Transverse colon (tissue), 4 donors: ENCODE measurements around the gene ARF1. TPM values are rescaled to one million over a fixed set of nuclear protein-coding genes. Genes with fewer than 3 reads are reported as not detected.

ENCODE experiments used
- DNase-seq: peaks from one replicate; pipeline ENCODE4 v3.0.0-alpha.2; 2019
- H3K27ac ChIP-seq, 4 donors: fragments of 200-600 bp; sonication (generic); 2 replicates each; pipeline ENCODE4 v1.5.1; 2016 to 2018; ENCODE audit warnings: inconsistent platforms in 4 of 4
- H3K27me3 ChIP-seq: fragments of 200-600 bp; sonication (generic); 2 replicates; pipeline ENCODE4 v1.5.1; 2017; ENCODE audit warnings: inconsistent platforms
- H3K36me3 ChIP-seq, 4 donors: fragments of 200-600 bp; sonication (generic); 2 replicates each; pipeline ENCODE4 v1.5.1; 2017 to 2019; ENCODE audit warnings: inconsistent platforms in 4 of 4
- H3K4me1 ChIP-seq, 4 donors: fragments of 200-600 bp; sonication (generic); 2 replicates each; pipeline ENCODE4 v1.5.1; 2017 to 2020; ENCODE audit warnings: inconsistent platforms in 4 of 4
- H3K4me3 ChIP-seq, 4 donors: fragments of 200-600 bp; sonication (generic); 1 replicate in 1 of 4; 2 replicates in 3 of 4; pipeline versions ENCODE4 v1.5.1 to v1.6.1; 2017 to 2019; ENCODE audit warnings: inconsistent platforms in 4 of 4
- H3K9me3 ChIP-seq, 2 donors: fragments of 200-600 bp; sonication (generic); 2 replicates each; pipeline ENCODE4 v1.5.1; 2017 to 2019; ENCODE audit warnings: inconsistent platforms in 2 of 2
- CTCF ChIP-seq, 5 experiments: fragments of 200-600 bp in 3 of 5; fragments of 450-650 bp in 2 of 5; sonication (generic) in 3 of 5; IDR thresholded peaks; 1 replicate in 2 of 5; 2 replicates in 3 of 5; pipeline ENCODE4 v1.5.1; 2016 to 2017; ENCODE audit warnings: antibody characterized with exemption in 5 of 5, inconsistent platforms in 3 of 5, mild to moderate bottlenecking in 2 of 5, moderate library complexity in 1 of 5
- EP300 ChIP-seq: sonication (generic); formaldehyde crosslinking; IDR thresholded peaks from one replicate; pipeline ENCODE4 v1.6.1; 2017; ENCODE audit warnings: antibody characterized with exemption, low read depth
- POLR2A ChIP-seq: fragments of 450-650 bp; IDR thresholded peaks from one replicate; pipeline ENCODE4 v1.6.1; 2016; ENCODE audit warnings: antibody characterized with exemption, mild to moderate bottlenecking, moderate library complexity
- POLR2AphosphoS5 ChIP-seq, 3 donors: sonication (generic); formaldehyde crosslinking; IDR thresholded peaks; one replicate each; pipeline ENCODE4 v1.6.1; 2016; ENCODE audit warnings: antibody characterized with exemption in 3 of 3
- WGBS, 2 donors: methylation state at CpG; one replicate each; pipeline ENCODE4 v1.1.5; 2018; ENCODE audit warnings: low coverage in 1 of 2; 5-methylcytosine and 5-hydroxymethylcytosine counted together
- in situ Hi-C, 4 donors: fragments of 200-750 bp; cut with MboI; loops; one replicate each; pipeline versions ENCODE4 v1.15.0 to v1.15.1; 2017; ENCODE audit warnings: low sequenced_read_pairs in 3 of 4, low pct_ligation_motif_present in 1 of 4, low pct_unique_long_range_greater_than_20kb in 1 of 4
- intact Hi-C: fragments of 100-400 bp; cut with DNase I; formaldehyde crosslinking; loops from one replicate; pipeline ENCODE4 v1.15.1; 2023; ENCODE audit warnings: low total_unique reads
- total RNA-seq, 4 donors: library from RNA; depleted of rRNA; stranded (reverse); fragments of >200 nt; gene quantifications; one replicate each; pipeline ENCODE4 v1.1.0, GENCODE V29; 2016

The ARF1 gene
- total RNA-seq, 4 donors from 2014 or later: 303 to 452 (median 375) TPM

GRCh38 chr1:228036701-228037231 is 45.7 kb upstream of the ARF1 start:
- H3K9me3 ChIP-seq: no peaks in the 10 kb centered on the region
- TF ChIP-seq POLR2AphosphoS5 (IDR thresholded peaks at IDR 0.05) (no peak), CTCF (IDR thresholded peaks at IDR 0.05) (no peak), POLR2A (no peak), EP300 (no peak)
- WGBS, 2 donors: 75% methylated on average over 8 of the region's 8 CpGs; no CpG with 5 or more reads in 1 of the 2 donors
- peaks cover 53% of the 10 kb centered on the region for H3K27me3 ChIP-seq
- intact Hi-C loops (no loop called here), in situ Hi-C loops (no loop called here)
- no peak overlapping the region for H3K4me3 ChIP-seq
- H3K27ac ChIP-seq: no peak overlapping the region
- peaks cover 0 to 8% (median 3%) of the 10 kb centered on the region in 4 donors for H3K4me1 ChIP-seq
- no peak for DNase-seq
- no peaks in the 10 kb centered on the region for H3K36me3 ChIP-seq

GRCh38 chr1:228037401-228038386 is 44.8 kb upstream of the ARF1 start:
- H3K36me3 ChIP-seq: no peaks in the 10 kb centered on the region
- peaks cover 53% of the 10 kb centered on the region for H3K27me3 ChIP-seq
- in situ Hi-C loops: no loop called here
- H3K27ac ChIP-seq: no peak overlapping the region
- no peak for TF ChIP-seq EP300
- TF ChIP-seq POLR2A: no peak
- TF ChIP-seq POLR2AphosphoS5 (IDR thresholded peaks at IDR 0.05): no peak
- TF ChIP-seq CTCF (IDR thresholded peaks at IDR 0.05): no peak
- H3K4me3 ChIP-seq: peak overlapping the region in 2 of 4 donors; percentile 13 to 16
- 0 to 5% methylated on average over 16 to 60 of the region's 80 CpGs for WGBS, 2 donors
- intact Hi-C loops: no loop called here
- peaks cover 0 to 8% (median 3%) of the 10 kb centered on the region in 4 donors for H3K4me1 ChIP-seq
- H3K9me3 ChIP-seq: no peaks in the 10 kb centered on the region
- no peak for DNase-seq

GRCh38 chr1:228038387-228039005 is 44.0 kb upstream of the ARF1 start:
- Histone ChIP-seq H3K27me3 (peaks cover 53% of the 10 kb centered on the region), H3K4me3 (no peak overlapping the region), H3K27ac (no peak overlapping the region), H3K9me3 (no peaks in the 10 kb centered on the region), H3K4me1 (peaks cover 0 to 8% (median 3%) of the 10 kb centered on the region in 4 donors), H3K36me3 (no peaks in the 10 kb centered on the region)
- in situ Hi-C loops: no loop called here
- TF ChIP-seq POLR2A (no peak), EP300 (no peak), CTCF (IDR thresholded peaks at IDR 0.05) (no peak), POLR2AphosphoS5 (IDR thresholded peaks at IDR 0.05) (no peak)
- intact Hi-C loops: no loop called here
- no peak for DNase-seq
- 78% methylated on average over 11 of the region's 11 CpGs; no CpG with 5 or more reads in 1 of the 2 donors for WGBS, 2 donors
